Activated CD4-positive, alpha-beta T cell treated with anti-CD3 and anti-CD28 coated beads for 36 hours (primary cell): ENCODE results near the gene CFAP97. TPM values are rescaled to one million over a fixed set of nuclear protein-coding genes. Genes with fewer than 3 reads are reported as not detected.

Source experiments
- ATAC-seq: fragments of 200-7000 bp; cut with Tn5 transposase; one replicate; pipeline ENCODE4 v1.10.0; 2021; ENCODE audit warnings: mild to moderate bottlenecking, moderate library complexity
- CTCF ChIA-PET: fragments of 350-600 bp; sonication (Branson Sonifier 250); formaldehyde crosslinking; loops from one replicate; lab custom pipeline; 2021; ENCODE audit warnings: antibody characterized with exemption; lab: Charles Lee
- POLR2A ChIA-PET: fragments of 350-600 bp; sonication (Branson Sonifier 250); formaldehyde crosslinking; loops from one replicate; lab custom pipeline; 2021; ENCODE audit warnings: antibody characterized with exemption, inconsistent platforms; lab: Charles Lee
- DNase-seq: peaks from one replicate; pipeline ENCODE4 v3.0.0-alpha.2; 2020
- H3K27ac Mint-ChIP-seq: one replicate; pipeline ENCODE4 v1.8.0; 2021; ENCODE audit warnings: mixed read lengths
- H3K27me3 Mint-ChIP-seq: one replicate; pipeline ENCODE4 v1.8.0; 2021; ENCODE audit warnings: mixed read lengths
- H3K36me3 Mint-ChIP-seq: one replicate; pipeline ENCODE4 v1.8.0; 2021; ENCODE audit warnings: low read depth, mixed read lengths
- H3K4me1 Mint-ChIP-seq: one replicate; pipeline ENCODE4 v1.8.0; 2021; ENCODE audit warnings: mixed read lengths
- H3K4me3 Mint-ChIP-seq: one replicate; pipeline ENCODE4 v1.8.0; 2021; ENCODE audit warnings: mild to moderate bottlenecking, moderate library complexity, mixed read lengths
- H3K9me3 Mint-ChIP-seq: one replicate; pipeline ENCODE4 v1.8.0; 2021; ENCODE audit warnings: low read depth, mixed read lengths
- intact Hi-C, 2 experiments: fragments of 100-400 bp; cut with DNase I in 1 of 2; cut with micrococcal nuclease in 1 of 2; formaldehyde crosslinking; loops; one replicate each; pipeline versions ENCODE4 v1.14.2 to v1.15.1; 2022 to 2024; cut with DNase I, micrococcal nuclease
- total RNA-seq, 2 experiments: library from RNA; stranded (reverse); gene quantifications; one replicate each; pipeline ENCODE4 v1.2.3, GENCODE V29; 2021

Gene CFAP97
- total RNA-seq, 2 experiments from 2014 or later, result 54.6 to 81.8 TPM

DNA sequence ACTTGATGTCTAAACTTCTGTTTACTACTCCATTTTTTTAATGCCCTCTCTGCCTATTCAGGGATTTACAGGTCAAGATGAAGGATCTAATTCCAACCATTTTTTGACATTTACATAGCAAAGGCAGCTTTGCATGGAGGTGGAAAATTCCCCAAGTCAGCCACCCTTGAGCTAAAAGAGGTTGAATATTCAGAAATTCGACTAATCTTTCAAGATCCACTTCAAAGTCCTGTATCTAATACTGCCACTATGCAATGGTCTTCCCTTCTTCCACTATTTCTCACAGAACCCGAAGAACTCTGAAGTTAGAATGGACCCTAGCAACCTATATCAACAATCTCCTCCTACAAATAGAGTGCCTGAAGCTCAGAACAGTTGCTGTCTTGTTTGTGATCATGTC lies 21.6 kb downstream of the CFAP97 start:
- ChIA-PET CTCF (interaction anchor here (0.6 to 4.0 kb wide), 6 partner anchors 9 to 1702 kb away, joined by 3 to 30 read pairs (median 4); no protein-coding TSS in a partner anchor), POLR2A (no interaction called here)
- DNase-seq (no peak), ATAC-seq (no peak)
- Mint-ChIP-seq H3K36me3 (peaks cover 13% of the 10 kb centered on the region), H3K4me3 (no peak overlapping the region), H3K4me1 (peaks cover 34% of the 10 kb centered on the region), H3K27me3 (no peaks in the 10 kb centered on the region), H3K27ac (no peak overlapping the region), H3K9me3 (no peaks in the 10 kb centered on the region)
- intact Hi-C loops, result loop anchor here in 1 of 2 experiments (5.0 kb wide), 1 partner anchor 125 kb away; no protein-coding TSS in a partner anchor

- H3K4me1 Mint-ChIP-seq, result peaks cover 28% of the 10 kb centered on the region
- no peak overlapping the region for H3K27ac Mint-ChIP-seq
- peak; percentile 13 for DNase-seq
- POLR2A ChIA-PET, result no interaction called here
- H3K36me3 Mint-ChIP-seq, result peaks cover 23% of the 10 kb centered on the region
- CTCF ChIA-PET, result no interaction called here
- H3K9me3 Mint-ChIP-seq, result no peaks in the 10 kb centered on the region
- peak; percentile 65 for ATAC-seq
- no peaks in the 10 kb centered on the region for H3K27me3 Mint-ChIP-seq
- intact Hi-C loops, result no loop called here
- no peak overlapping the region for H3K4me3 Mint-ChIP-seq
Measured at GRCh38 chr4:185179488-185179887, 24.3 kb downstream of the CFAP97 start.

GRCh38 chr4:185171373-185172071 lies 32.3 kb downstream of the CFAP97 start:
- ChIA-PET CTCF (interaction anchor here (3.8 kb wide), 1 partner anchor 13 kb away, joined by 30 read pairs; no protein-coding TSS in a partner anchor), POLR2A (no interaction called here)
- DNase-seq (no peak), ATAC-seq (no peak)
- Mint-ChIP-seq H3K4me3 (no peak overlapping the region), H3K36me3 (peaks cover 62% of the 10 kb centered on the region), H3K27ac (no peak overlapping the region), H3K9me3 (no peaks in the 10 kb centered on the region), H3K4me1 (peaks cover 4% of the 10 kb centered on the region), H3K27me3 (peaks cover 3% of the 10 kb centered on the region)
- intact Hi-C loops, result no loop called here

- intact Hi-C loops, result no loop called here
- POLR2A ChIA-PET, result interaction anchor here (0.6 kb wide), 1 partner anchor 86 kb away, joined by 3 read pairs; no protein-coding TSS in a partner anchor
- Mint-ChIP-seq H3K27ac (no peak overlapping the region), H3K4me1 (peaks cover 22% of the 10 kb centered on the region), H3K9me3 (no peaks in the 10 kb centered on the region), H3K36me3 (peaks cover 61% of the 10 kb centered on the region), H3K4me3 (no peak overlapping the region), H3K27me3 (peaks cover 6% of the 10 kb centered on the region)
- DNase-seq (no peak), ATAC-seq (no peak)
- CTCF ChIA-PET, result interaction anchor here (1.1 to 1.7 kb wide), 3 partner anchors 16 to 25 kb away, joined by 3 to 10 read pairs (median 3); no protein-coding TSS in a partner anchor
Measured at GRCh38 chr4:185167234-185167633, 36.6 kb downstream of the CFAP97 start.

GRCh38 chr4:185165605-185166063 lies 38.2 kb downstream of the CFAP97 start:
- Mint-ChIP-seq H3K36me3 (peaks cover 64% of the 10 kb centered on the region), H3K4me3 (peak overlapping the region; percentile 6), H3K4me1 (peaks cover 22% of the 10 kb centered on the region), H3K9me3 (no peaks in the 10 kb centered on the region), H3K27me3 (peaks cover 6% of the 10 kb centered on the region), H3K27ac (no peak overlapping the region)
- CTCF ChIA-PET, result interaction anchor here (0.9 to 1.7 kb wide), 4 partner anchors 18 to 141 kb away, joined by 3 to 7 read pairs (median 3); no protein-coding TSS in a partner anchor
- intact Hi-C loops, result loop anchor here in 1 of 2 experiments (1.0 kb wide), 1 partner anchor 22 kb away; the partner anchor contains the start of gene SLC25A4
- POLR2A ChIA-PET, result interaction anchor here (0.7 to 0.9 kb wide), 2 partner anchors 19 to 898 kb away, joined by 3 to 7 read pairs; no protein-coding TSS in a partner anchor
- ATAC-seq, result peak; percentile 86
- peak; percentile 21 for DNase-seq

DNA sequence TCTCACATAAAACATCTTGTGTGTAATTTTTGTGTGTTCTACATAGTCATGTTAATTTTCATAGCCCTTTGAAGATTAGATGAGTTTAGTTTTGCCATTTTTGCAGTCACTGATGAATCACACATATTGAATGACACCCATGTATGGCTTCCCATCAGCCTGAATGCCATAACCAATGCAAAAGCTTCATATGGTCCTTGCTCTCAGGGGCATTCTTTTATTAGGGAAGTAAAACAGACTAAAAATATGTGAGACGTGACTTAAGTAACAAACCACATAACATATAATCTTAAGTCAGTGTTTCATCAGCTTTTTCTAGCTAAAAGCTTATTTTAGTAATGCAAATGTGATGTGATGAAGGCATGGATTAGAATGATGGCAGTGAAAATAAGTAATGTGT lies 52.5 kb downstream of the CFAP97 start:
- ChIA-PET CTCF (interaction anchor here (0.6 to 1.2 kb wide), 4 partner anchors 8 to 239 kb away, joined by 3 read pairs; no protein-coding TSS in a partner anchor), POLR2A (no interaction called here)
- no peak overlapping the region for H3K27ac Mint-ChIP-seq
- H3K27me3 Mint-ChIP-seq, result no peaks in the 10 kb centered on the region
- no peak overlapping the region for H3K4me3 Mint-ChIP-seq
- ATAC-seq (no peak), DNase-seq (no peak)
- H3K36me3 Mint-ChIP-seq, result peaks cover 26% of the 10 kb centered on the region
- H3K4me1 Mint-ChIP-seq, result no peaks in the 10 kb centered on the region
- intact Hi-C loops, result no loop called here
- H3K9me3 Mint-ChIP-seq, result no peaks in the 10 kb centered on the region

DNA sequence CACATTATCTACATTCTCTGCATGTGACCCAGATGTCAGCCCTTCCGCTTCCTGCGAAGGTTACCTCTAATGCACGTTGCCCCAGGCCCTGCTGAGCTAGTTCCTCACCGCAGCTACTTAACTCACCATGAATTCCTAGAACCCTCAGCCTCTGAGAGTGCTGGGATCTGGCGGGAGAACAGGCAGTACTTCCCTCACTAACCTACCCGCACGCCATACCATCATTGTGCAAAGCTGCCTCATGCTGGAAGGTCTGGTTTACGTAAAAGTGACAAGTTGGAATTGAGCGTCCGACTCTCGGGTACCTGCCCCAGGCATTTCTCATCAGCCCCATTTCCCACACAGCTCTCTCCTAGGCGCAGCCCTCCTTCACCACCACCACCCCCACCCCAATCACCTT lies 54.4 kb downstream of the CFAP97 start:
- Mint-ChIP-seq H3K4me1 (no peaks in the 10 kb centered on the region), H3K27ac (no peak overlapping the region), H3K36me3 (peaks cover 22% of the 10 kb centered on the region), H3K4me3 (no peak overlapping the region), H3K9me3 (no peaks in the 10 kb centered on the region), H3K27me3 (peaks cover 3% of the 10 kb centered on the region)
- ChIA-PET POLR2A (no interaction called here), CTCF (no interaction called here)
- intact Hi-C loops, result no loop called here
- ATAC-seq (no peak), DNase-seq (no peak)

GRCh38 chr4:185145572-185145971 lies 58.2 kb downstream of the CFAP97 start:
- ChIA-PET POLR2A (no interaction called here), CTCF (interaction anchor here (3.1 kb wide), 1 partner anchor 11 kb away, joined by 11 read pairs; no protein-coding TSS in a partner anchor)
- Mint-ChIP-seq H3K36me3 (no peaks in the 10 kb centered on the region), H3K27ac (no peak overlapping the region), H3K27me3 (peaks cover 23% of the 10 kb centered on the region), H3K4me1 (peaks cover 10% of the 10 kb centered on the region), H3K4me3 (no peak overlapping the region), H3K9me3 (no peaks in the 10 kb centered on the region)
- DNase-seq (no peak), ATAC-seq (no peak)
- intact Hi-C loops, result no loop called here

GRCh38 chr4:185144601-185145240 lies 59.1 kb downstream of the CFAP97 start:
- ATAC-seq (no peak), DNase-seq (no peak)
- POLR2A ChIA-PET, result no interaction called here
- CTCF ChIA-PET, result interaction anchor here (0.6 to 3.1 kb wide), 2 partner anchors 10 to 1045 kb away, joined by 3 to 11 read pairs; no protein-coding TSS in a partner anchor
- H3K36me3 Mint-ChIP-seq, result no peaks in the 10 kb centered on the region
- intact Hi-C loops, result loop anchor here in 1 of 2 experiments (5.0 kb wide), 1 partner anchor 607 kb away; no protein-coding TSS in a partner anchor
- H3K4me1 Mint-ChIP-seq, result peaks cover 10% of the 10 kb centered on the region
- no peak overlapping the region for H3K4me3 Mint-ChIP-seq
- H3K9me3 Mint-ChIP-seq, result no peaks in the 10 kb centered on the region
- H3K27ac Mint-ChIP-seq, result no peak overlapping the region
- peaks cover 24% of the 10 kb centered on the region for H3K27me3 Mint-ChIP-seq

DNA sequence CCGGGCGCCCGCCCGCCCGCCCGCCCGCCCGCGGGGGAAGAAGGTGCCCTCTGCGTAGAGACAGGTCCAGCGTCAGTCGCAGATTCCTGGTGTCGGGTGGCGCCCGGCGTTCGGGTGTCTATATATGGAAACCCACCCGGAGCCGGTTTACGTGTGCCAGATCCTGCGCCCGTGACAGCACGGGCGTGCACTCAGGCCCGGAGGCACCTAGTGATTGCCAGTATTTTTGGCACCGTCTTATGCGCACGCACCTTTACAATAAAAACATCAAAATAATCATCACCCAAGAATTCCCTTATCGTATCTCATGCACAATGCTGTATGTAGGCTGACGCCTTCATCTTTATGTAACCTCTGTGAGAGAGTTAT lies 60.2 kb downstream of the CFAP97 start:
- peak; percentile 7 for ATAC-seq
- peak; percentile 41 for DNase-seq
- peaks cover 10% of the 10 kb centered on the region for H3K4me1 Mint-ChIP-seq
- POLR2A ChIA-PET, result interaction anchor here (0.6 to 1.1 kb wide), 2 partner anchors 74 to 253 kb away, joined by 3 read pairs; partner anchors contain the start of gene ANKRD37
- no peaks in the 10 kb centered on the region for H3K36me3 Mint-ChIP-seq
- H3K27ac Mint-ChIP-seq, result no peak overlapping the region
- peaks cover 31% of the 10 kb centered on the region for H3K27me3 Mint-ChIP-seq
- peak overlapping the region; percentile 74 for H3K4me3 Mint-ChIP-seq
- intact Hi-C loops, result loop anchor here (1.0 to 5.0 kb wide), 8 partner anchors 22 to 606 kb away; partner anchors contain the start of genes ANKRD37 (in 2 of the 2), CCDC110 (in 1 of the 2), CFAP97 (in 1 of the 2) and UFSP2 (in 1 of the 2)
- CTCF ChIA-PET, result interaction anchor here (1.2 to 2.2 kb wide), 3 partner anchors 9 to 45 kb away, joined by 3 to 7 read pairs (median 6); no protein-coding TSS in a partner anchor
- H3K9me3 Mint-ChIP-seq, result no peaks in the 10 kb centered on the region
